GM04504 (cell line): ENCODE data around the gene CIT.
A peak's percentile ranks its signal among the peaks of the same experiment; 100 is the strongest.
"Not testable (repeated sequence)": the region's sequence is repeated elsewhere in the genome, so short reads cannot be mapped to it uniquely, and the experiment has no call there.

Experiments
- DNase-seq: peaks from one replicate; pipeline ENCODE4 v3.0.0-alpha.2; 2012; ENCODE audit warnings: low read depth

The CIT gene

GRCh38 chr12:119876761-119877638, at the start of gene CIT:
CIT (minus strand) TSS chr12:119877320; CDS start chr12:119876168, 1,152 bp downstream.
- peak; percentile 90 for DNase-seq

- DNase-seq: no peak
Measured at GRCh38 chr12:119925269-119925668, 48.1 kb upstream of the CIT start.

- no peak for DNase-seq
Measured at GRCh38 chr12:119920064-119920463, 42.9 kb upstream of the CIT start.

GRCh38 chr12:119915894-119916510, 38.9 kb upstream of the CIT start:
- DNase-seq: no peak

DNA sequence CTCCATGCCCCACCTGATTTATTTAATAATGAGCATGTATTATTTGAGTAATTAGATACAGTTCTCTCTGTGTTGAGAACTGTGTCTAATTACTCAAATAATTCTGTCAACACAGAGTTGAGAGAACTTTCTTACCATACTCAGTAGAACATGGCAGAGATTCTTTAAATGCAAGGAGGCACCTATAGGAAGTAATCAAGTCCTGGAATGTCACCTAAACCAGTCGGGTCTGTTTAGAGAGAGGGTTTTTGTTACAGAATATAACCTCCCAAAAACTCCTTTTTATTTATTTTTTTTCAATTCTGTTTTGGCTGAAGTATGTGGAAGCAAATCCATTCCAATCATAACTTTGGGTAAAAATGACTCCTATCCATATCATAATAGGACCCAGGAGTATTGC, 37.5 kb upstream of the CIT start:
- no peak for DNase-seq

GRCh38 chr12:119913536-119914330, 36.6 kb upstream of the CIT start:
- DNase-seq: no peak

DNA sequence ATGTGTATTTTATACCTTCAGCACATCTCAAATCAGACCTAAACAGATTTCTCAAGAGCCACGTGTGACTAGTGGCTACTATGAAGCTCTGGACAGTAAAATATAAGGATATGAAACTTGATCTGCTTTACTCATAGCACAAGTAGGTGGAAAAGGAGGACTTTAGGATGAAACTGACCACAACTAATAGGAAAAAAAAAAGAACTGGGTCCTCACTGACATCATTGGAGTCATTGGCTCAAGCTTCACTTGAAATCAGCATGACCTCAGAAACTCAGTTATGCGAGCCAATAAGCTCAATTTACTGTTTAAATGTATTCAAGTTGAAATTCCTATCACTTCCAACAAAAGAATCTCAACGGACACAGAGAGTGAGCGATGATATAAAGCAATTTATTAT, 34.1 kb upstream of the CIT start:
- DNase-seq: peak; percentile 7

- no peak for DNase-seq
Measured at GRCh38 chr12:119910586-119910985, 33.5 kb upstream of the CIT start.

DNA sequence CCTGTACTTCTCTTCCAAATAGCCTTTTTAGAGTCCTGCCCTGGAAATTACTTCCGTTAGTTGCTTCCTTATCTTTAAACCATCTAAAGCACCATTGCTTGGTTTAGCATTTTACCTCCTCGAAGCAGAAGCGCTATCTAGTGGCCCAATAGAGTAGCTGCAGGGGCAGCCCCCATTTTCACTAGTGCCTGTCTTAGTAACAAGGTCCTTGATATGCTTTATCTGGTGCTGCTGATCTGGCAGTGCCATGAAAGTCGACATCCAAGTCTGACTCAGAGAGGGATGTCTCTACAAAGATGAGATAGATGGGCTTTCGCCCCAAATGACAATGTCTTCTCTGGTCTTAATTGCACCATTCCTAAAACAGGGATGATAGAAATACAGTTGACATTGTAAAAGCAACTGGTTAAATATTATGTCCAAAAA, 25.0 kb upstream of the CIT start:
- peak; percentile 37 for DNase-seq

GRCh38 chr12:119901670-119902069, 24.6 kb upstream of the CIT start:
- no peak for DNase-seq

DNA sequence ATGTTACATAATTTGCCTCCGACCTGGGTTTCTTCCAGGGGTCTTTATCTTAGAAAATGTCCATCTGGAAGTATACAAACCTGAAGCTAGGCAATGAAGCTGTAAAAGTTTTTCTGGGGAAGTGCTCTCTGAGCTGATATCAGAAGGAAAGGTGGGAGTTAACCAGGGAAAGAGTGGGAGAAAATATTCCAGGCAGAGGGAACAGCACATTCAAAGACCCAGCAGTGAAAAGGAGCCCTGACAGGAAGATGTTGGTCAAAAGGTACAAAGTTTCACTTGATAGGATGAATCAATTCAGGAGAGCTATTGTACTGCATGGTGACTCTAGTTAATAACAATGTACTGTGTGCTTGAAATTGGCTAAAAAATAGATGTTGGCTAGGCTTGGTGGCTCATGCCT, 17.8 kb upstream of the CIT start:
- DNase-seq: no peak

- DNase-seq: not testable (repeated sequence)
Measured at GRCh38 chr12:119892611-119893010, 15.5 kb upstream of the CIT start.

DNA sequence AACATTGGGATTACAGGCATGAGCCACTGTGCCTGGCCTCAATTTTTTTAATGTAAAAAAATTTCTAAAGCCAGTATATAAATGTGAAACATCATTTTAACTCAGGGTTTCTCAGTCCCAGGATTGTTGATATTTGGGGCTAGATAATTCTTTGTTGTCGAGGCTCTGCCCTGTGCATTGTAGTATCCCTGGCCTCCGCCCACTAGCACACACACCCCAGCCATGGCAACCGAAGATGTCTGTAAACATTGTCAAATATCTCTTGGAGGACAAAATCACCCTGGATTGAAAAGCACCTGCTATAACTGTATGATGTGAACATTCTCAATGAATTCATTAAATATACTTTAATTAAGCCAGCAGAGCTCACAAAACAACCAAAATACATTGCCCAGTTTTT, 8.4 kb upstream of the CIT start:
- no peak for DNase-seq

DNA sequence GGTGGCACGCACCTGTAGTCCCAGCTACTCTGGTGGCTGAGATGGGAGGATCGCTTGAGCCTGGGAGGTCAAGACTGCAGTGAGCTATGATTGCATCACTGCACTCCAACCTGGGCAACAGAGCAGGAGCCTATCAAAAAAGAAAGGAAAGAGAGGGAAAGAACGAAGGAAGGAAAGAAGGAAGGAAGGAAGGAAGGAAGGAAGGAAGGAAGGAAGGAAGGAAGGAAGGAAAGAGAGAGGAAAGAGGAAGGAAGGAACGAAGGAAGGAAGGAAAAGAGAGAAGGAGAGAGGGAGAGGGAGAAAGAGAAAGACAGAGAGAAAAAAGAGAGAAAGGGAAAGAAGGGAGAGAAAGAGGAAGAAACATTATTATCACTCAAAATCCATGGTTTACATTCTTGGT, 6.7 kb upstream of the CIT start:
- DNase-seq: not testable (repeated sequence)

DNA sequence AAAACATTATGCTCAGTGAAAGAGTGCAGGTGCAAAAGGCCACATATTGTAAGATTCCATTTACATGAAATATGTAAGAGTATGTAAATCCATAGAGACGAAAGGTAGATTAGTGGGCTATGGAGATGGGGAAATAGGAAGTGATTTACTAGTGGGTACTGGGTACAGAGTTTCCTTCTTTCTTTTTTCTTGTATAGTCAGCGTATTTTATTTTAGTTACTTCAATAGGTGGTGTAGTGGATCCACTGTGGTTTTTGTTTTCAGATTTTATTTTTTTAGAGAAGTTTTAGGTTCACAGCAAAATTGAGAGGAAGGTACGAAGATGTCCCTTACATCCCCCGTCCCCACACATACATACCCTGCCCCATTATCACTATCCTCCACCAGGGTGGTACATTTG, 6.1 kb upstream of the CIT start:
- DNase-seq: no peak

DNA sequence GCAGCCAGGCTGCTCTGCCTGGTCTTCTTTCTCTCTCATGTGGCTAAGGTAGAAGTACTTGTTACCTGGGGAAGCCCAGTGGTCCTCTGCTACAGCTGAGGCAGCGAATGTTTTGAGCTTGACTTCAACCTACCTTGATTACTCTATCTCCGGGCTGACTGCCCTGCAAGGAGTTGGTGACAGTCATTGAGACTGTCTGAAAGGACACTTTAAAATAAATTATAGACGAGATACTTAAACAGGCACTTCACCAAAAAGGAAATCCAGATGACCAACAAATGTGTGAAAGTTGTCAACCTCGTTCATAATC, 474 bp upstream of the CIT start:
- DNase-seq: no peak

DNA sequence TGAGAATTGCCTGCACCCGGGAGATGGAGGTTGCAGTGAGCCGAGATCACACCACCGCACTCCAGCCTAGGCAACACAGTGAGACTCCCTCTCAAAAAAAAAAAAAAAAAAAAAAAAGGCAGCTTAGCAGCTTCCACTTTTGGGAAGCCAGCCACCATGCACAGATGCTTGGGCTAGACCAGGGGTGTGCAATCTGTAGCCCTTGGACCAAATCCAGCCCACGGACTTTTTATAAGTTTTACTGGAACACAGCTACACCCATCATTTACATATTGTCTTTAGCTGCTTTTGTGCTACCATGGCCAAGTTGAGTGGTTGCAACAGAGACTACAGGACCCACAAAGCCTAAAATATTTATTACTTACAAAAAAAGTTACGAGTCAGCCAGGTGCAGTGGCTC, 6.7 kb downstream of the CIT start:
- no peak for DNase-seq

GRCh38 chr12:119869720-119870119, 7.4 kb downstream of the CIT start:
- peak; percentile 83 for DNase-seq

GRCh38 chr12:119868992-119869391, 8.1 kb downstream of the CIT start:
- no peak for DNase-seq

- DNase-seq: no peak
Measured at GRCh38 chr12:119864591-119864990, 12.5 kb downstream of the CIT start.

GRCh38 chr12:119859241-119859640, 17.9 kb downstream of the CIT start:
- no peak for DNase-seq

GRCh38 chr12:119857041-119857591, 20.0 kb downstream of the CIT start:
- no peak for DNase-seq

- DNase-seq: no peak
Measured at GRCh38 chr12:119850330-119850729, 26.8 kb downstream of the CIT start.
